ENCODE results near the gene ASTN2. TPM values are rescaled to one million over a fixed set of nuclear protein-coding genes. Genes with fewer than 3 reads are reported as not detected.
A peak's percentile ranks its signal among the peaks of the same experiment; 100 is the strongest.

ASTN2 gene
- total RNA-seq, 2 donors from 2014 or later, result 3.7 to 4.8 TPM

- DNase-seq (no peak), ATAC-seq (no peak)
- no peaks in the 10 kb centered on the region for H3K9me3 ChIP-seq (ENCODE audit: control insufficient read depth, low read length, poor library complexity, severe bottlenecking)
- Mint-ChIP-seq H3K27me3 (no peaks in the 10 kb centered on the region), H3K36me3 (ENCODE audit: low read depth) (peaks cover 3% of the 10 kb centered on the region), H3K4me3 (no peak overlapping the region), H3K4me1 (peaks cover 4% of the 10 kb centered on the region), H3K27ac (no peak overlapping the region)
Observed at GRCh38 chr9:116718111-116718510, 696.7 kb downstream of the ASTN2 start.

- no peak for DNase-seq
- Mint-ChIP-seq H3K4me3 (no peak overlapping the region), H3K36me3 (ENCODE audit: low read depth) (peaks cover 3% of the 10 kb centered on the region), H3K27ac (no peak overlapping the region), H3K4me1 (peaks cover 4% of the 10 kb centered on the region), H3K27me3 (no peaks in the 10 kb centered on the region)
- no peak for ATAC-seq
- no peaks in the 10 kb centered on the region for H3K9me3 ChIP-seq (ENCODE audit: control insufficient read depth, low read length, poor library complexity, severe bottlenecking)
Observed at GRCh38 chr9:116717150-116717549, 697.7 kb downstream of the ASTN2 start.

GRCh38 chr9:116716438-116716837 is 698.4 kb downstream of the ASTN2 start:
- Mint-ChIP-seq H3K36me3 (ENCODE audit: low read depth) (peaks cover 3% of the 10 kb centered on the region), H3K4me3 (no peak overlapping the region), H3K27ac (no peak overlapping the region), H3K27me3 (no peaks in the 10 kb centered on the region), H3K4me1 (peaks cover 4% of the 10 kb centered on the region)
- ATAC-seq (no peak), DNase-seq (no peak)
- no peaks in the 10 kb centered on the region for H3K9me3 ChIP-seq (ENCODE audit: control insufficient read depth, low read length, poor library complexity, severe bottlenecking)

GRCh38 chr9:116715751-116716150 is 699.1 kb downstream of the ASTN2 start:
- peaks cover 3% of the 10 kb centered on the region for H3K36me3 Mint-ChIP-seq (ENCODE audit: low read depth)
- H3K27me3 Mint-ChIP-seq, result no peaks in the 10 kb centered on the region
- H3K4me1 Mint-ChIP-seq, result peaks cover 4% of the 10 kb centered on the region
- DNase-seq, result no peak
- H3K4me3 Mint-ChIP-seq, result no peak overlapping the region
- no peaks in the 10 kb centered on the region for H3K9me3 ChIP-seq (ENCODE audit: control insufficient read depth, low read length, poor library complexity, severe bottlenecking)
- no peak for ATAC-seq
- no peak overlapping the region for H3K27ac Mint-ChIP-seq

GRCh38 chr9:116713271-116713670 is 701.6 kb downstream of the ASTN2 start:
- H3K9me3 ChIP-seq (ENCODE audit: control insufficient read depth, low read length, poor library complexity, severe bottlenecking), result no peaks in the 10 kb centered on the region
- Mint-ChIP-seq H3K4me3 (no peak overlapping the region), H3K36me3 (ENCODE audit: low read depth) (no peaks in the 10 kb centered on the region), H3K4me1 (peaks cover 4% of the 10 kb centered on the region), H3K27me3 (no peaks in the 10 kb centered on the region), H3K27ac (no peak overlapping the region)
- DNase-seq, result no peak
- no peak for ATAC-seq

GRCh38 chr9:116712781-116713180 is 702.1 kb downstream of the ASTN2 start:
- no peak for DNase-seq

GRCh38 chr9:116706310-116707290 is 708.3 kb downstream of the ASTN2 start:
- Mint-ChIP-seq H3K4me1 (peaks cover 5% of the 10 kb centered on the region), H3K36me3 (ENCODE audit: low read depth) (no peaks in the 10 kb centered on the region), H3K4me3 (no peak overlapping the region), H3K27me3 (no peaks in the 10 kb centered on the region), H3K27ac (no peak overlapping the region)
- ATAC-seq (no peak), DNase-seq (no peak)
- H3K9me3 ChIP-seq (ENCODE audit: control insufficient read depth, low read length, poor library complexity, severe bottlenecking), result no peaks in the 10 kb centered on the region

More at GRCh38 chr9:116712781-116713180, 702.1 kb downstream of the ASTN2 start:
- no peaks in the 10 kb centered on the region for H3K36me3 Mint-ChIP-seq (ENCODE audit: low read depth)
- peaks cover 4% of the 10 kb centered on the region for H3K4me1 Mint-ChIP-seq
- H3K9me3 ChIP-seq (ENCODE audit: control insufficient read depth, low read length, poor library complexity, severe bottlenecking), result no peaks in the 10 kb centered on the region
- no peak overlapping the region for H3K4me3 Mint-ChIP-seq
- no peak for ATAC-seq
- no peak overlapping the region for H3K27ac Mint-ChIP-seq
- H3K27me3 Mint-ChIP-seq, result no peaks in the 10 kb centered on the region

- peaks cover 15% of the 10 kb centered on the region for H3K4me1 Mint-ChIP-seq
- peaks cover 2% of the 10 kb centered on the region for H3K36me3 Mint-ChIP-seq (ENCODE audit: low read depth)
- no peak overlapping the region for H3K4me3 Mint-ChIP-seq
- H3K27ac Mint-ChIP-seq, result no peak overlapping the region
- ATAC-seq, result no peak
- H3K9me3 ChIP-seq (ENCODE audit: control insufficient read depth, low read length, poor library complexity, severe bottlenecking), result no peaks in the 10 kb centered on the region
- DNase-seq, result no peak
- H3K27me3 Mint-ChIP-seq, result no peaks in the 10 kb centered on the region
Observed at GRCh38 chr9:116705531-116705930, 709.3 kb downstream of the ASTN2 start.

GRCh38 chr9:116704470-116704869 is 710.4 kb downstream of the ASTN2 start:
- Mint-ChIP-seq H3K27ac (no peak overlapping the region), H3K36me3 (ENCODE audit: low read depth) (peaks cover 2% of the 10 kb centered on the region), H3K4me3 (no peak overlapping the region), H3K27me3 (no peaks in the 10 kb centered on the region), H3K4me1 (peaks cover 15% of the 10 kb centered on the region)
- DNase-seq, result no peak
- no peaks in the 10 kb centered on the region for H3K9me3 ChIP-seq (ENCODE audit: control insufficient read depth, low read length, poor library complexity, severe bottlenecking)
- no peak for ATAC-seq

- ATAC-seq (no peak), DNase-seq (no peak)
- Mint-ChIP-seq H3K27ac (no peak overlapping the region), H3K27me3 (no peaks in the 10 kb centered on the region), H3K4me1 (peaks cover 15% of the 10 kb centered on the region), H3K36me3 (ENCODE audit: low read depth) (peaks cover 2% of the 10 kb centered on the region), H3K4me3 (no peak overlapping the region)
- no peaks in the 10 kb centered on the region for H3K9me3 ChIP-seq (ENCODE audit: control insufficient read depth, low read length, poor library complexity, severe bottlenecking)
Observed at GRCh38 chr9:116703634-116704033, 711.2 kb downstream of the ASTN2 start.

- no peaks in the 10 kb centered on the region for H3K9me3 ChIP-seq (ENCODE audit: control insufficient read depth, low read length, poor library complexity, severe bottlenecking)
- ATAC-seq (no peak), DNase-seq (no peak)
- Mint-ChIP-seq H3K4me1 (peaks cover 16% of the 10 kb centered on the region), H3K36me3 (ENCODE audit: low read depth) (peaks cover 9% of the 10 kb centered on the region), H3K27ac (peak overlapping the region; percentile 85), H3K27me3 (no peaks in the 10 kb centered on the region), H3K4me3 (no peak overlapping the region)
Observed at GRCh38 chr9:116701940-116702642, 712.8 kb downstream of the ASTN2 start.

GRCh38 chr9:116700882-116701865 is 713.7 kb downstream of the ASTN2 start:
- DNase-seq (no peak), ATAC-seq (peak; percentile 39)
- H3K27me3 Mint-ChIP-seq, result no peaks in the 10 kb centered on the region
- peak overlapping the region; percentile 85 for H3K27ac Mint-ChIP-seq
- no peaks in the 10 kb centered on the region for H3K9me3 ChIP-seq (ENCODE audit: control insufficient read depth, low read length, poor library complexity, severe bottlenecking)
- H3K36me3 Mint-ChIP-seq (ENCODE audit: low read depth), result peaks cover 14% of the 10 kb centered on the region
- H3K4me1 Mint-ChIP-seq, result peaks cover 21% of the 10 kb centered on the region
- no peak overlapping the region for H3K4me3 Mint-ChIP-seq
